ENCODE measurements around the gene PIANP. TPM values are rescaled to one million over a fixed set of nuclear protein-coding genes. Genes with fewer than 3 reads are reported as not detected.
"Not testable (repeated sequence)": the region's sequence is repeated elsewhere in the genome, so short reads cannot be mapped to it uniquely, and the experiment has no call there.

PIANP gene
- total RNA-seq, 4 donors from 2014 or later: 0.55 to 11.5 (median 1.5) TPM; not detected in 1

- Histone ChIP-seq H3K4me1 (no peaks in the 10 kb centered on the region), H3K36me3 (no peaks in the 10 kb centered on the region), H3K4me3 (no peak overlapping the region), H3K27me3 (no peaks in the 10 kb centered on the region), H3K27ac (no peak overlapping the region), H3K9me3 (no peaks in the 10 kb centered on the region)
- DNase-seq: no peak
- TF ChIP-seq CTCF (IDR thresholded peaks at IDR 0.05) (no peak), POLR2A (IDR thresholded peaks at IDR 0.05) (no peak)
- intact Hi-C loops (cut with DNase I; ENCODE audit: low total_unique reads): no loop called here
These were observed 22.2 kb upstream of the PIANP start for GRCh38 chr12:6722863-6723262.

- TF ChIP-seq CTCF (IDR thresholded peaks at IDR 0.05) (no peak), POLR2A (IDR thresholded peaks at IDR 0.05) (no peak)
- Histone ChIP-seq H3K9me3 (no peaks in the 10 kb centered on the region), H3K27ac (no peak overlapping the region), H3K36me3 (no peaks in the 10 kb centered on the region), H3K4me1 (no peaks in the 10 kb centered on the region), H3K4me3 (no peak overlapping the region), H3K27me3 (no peaks in the 10 kb centered on the region)
- intact Hi-C loops (cut with DNase I; ENCODE audit: low total_unique reads): no loop called here
- DNase-seq: no peak
These were observed 16.3 kb upstream of the PIANP start for GRCh38 chr12:6716874-6717437.

DNA sequence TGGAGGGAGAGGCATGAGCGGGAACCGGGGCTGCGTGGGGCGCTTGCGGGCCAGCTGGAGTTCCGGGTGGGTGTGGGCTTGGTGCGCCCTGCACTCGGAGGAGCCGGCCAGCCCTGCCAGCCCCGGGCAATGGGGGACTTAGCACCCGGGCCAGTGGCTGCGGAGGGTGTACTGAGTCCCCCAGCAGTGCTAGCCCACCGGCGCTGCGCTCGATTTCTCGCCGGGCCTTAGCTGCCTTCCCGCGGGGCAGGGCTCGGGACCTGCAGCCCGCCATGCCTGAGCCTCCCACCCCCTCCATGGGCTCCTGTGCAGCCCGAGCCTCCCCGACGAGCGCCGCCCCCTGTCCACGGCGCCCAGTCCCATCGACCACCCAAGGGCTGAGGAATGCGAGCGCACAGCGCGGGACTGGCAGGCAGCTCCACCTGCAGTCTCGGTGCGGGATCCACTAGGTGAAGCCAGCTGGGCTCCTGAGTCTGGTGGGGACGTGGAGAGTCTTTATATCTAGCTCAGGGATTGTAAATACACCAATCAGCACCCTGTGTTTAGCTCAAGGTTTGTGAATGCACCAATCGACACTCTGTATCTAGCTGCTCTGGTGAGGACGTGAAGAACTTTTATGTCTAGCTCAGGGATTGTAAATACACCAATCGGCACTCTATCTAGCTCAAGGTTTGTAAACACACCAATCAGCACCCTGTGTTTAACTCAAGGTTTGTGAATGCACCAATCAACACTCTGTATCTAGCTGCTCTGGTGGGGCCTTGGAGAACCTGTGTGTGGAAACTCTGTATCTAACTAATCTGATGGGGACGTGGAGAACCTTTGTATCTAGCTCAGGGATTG lies 15.6 kb upstream of the PIANP start:
- H3K27me3 ChIP-seq; H3K27ac ChIP-seq; H3K9me3 ChIP-seq; intact Hi-C loops (cut with DNase I; ENCODE audit: low total_unique reads); H3K36me3 ChIP-seq; H3K4me3 ChIP-seq; DNase-seq; H3K4me1 ChIP-seq: not testable (repeated sequence)

DNA sequence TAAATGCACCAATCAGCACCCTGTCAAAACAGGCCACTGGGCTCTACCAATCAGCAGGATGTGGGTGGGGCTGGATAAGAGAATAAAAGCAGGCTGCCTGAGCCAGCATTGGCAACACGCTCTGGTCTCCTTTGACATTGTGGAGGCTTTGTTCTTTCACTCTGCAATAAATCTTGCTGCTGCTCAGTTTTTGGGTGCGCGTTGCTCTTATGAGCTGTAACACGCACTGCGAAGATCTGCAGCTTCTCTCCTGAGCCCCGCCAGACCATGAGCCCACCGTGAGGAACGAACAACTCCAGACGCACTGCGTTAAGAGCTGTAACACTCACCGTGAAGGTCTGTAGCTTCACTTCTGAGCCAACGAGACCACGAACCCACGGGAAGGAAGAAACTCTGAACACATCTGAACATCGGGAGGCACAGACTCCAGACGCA lies 8.4 kb upstream of the PIANP start:
- no peak for TF ChIP-seq CTCF (IDR thresholded peaks at IDR 0.05)
- no peak for TF ChIP-seq POLR2A (IDR thresholded peaks at IDR 0.05)
- intact Hi-C loops (cut with DNase I; ENCODE audit: low total_unique reads): no loop called here
- Histone ChIP-seq H3K27me3 (no peaks in the 10 kb centered on the region), H3K27ac (no peak overlapping the region), H3K4me3 (no peak overlapping the region), H3K4me1 (no peaks in the 10 kb centered on the region), H3K36me3 (no peaks in the 10 kb centered on the region), H3K9me3 (no peaks in the 10 kb centered on the region)
- no peak for DNase-seq

DNA sequence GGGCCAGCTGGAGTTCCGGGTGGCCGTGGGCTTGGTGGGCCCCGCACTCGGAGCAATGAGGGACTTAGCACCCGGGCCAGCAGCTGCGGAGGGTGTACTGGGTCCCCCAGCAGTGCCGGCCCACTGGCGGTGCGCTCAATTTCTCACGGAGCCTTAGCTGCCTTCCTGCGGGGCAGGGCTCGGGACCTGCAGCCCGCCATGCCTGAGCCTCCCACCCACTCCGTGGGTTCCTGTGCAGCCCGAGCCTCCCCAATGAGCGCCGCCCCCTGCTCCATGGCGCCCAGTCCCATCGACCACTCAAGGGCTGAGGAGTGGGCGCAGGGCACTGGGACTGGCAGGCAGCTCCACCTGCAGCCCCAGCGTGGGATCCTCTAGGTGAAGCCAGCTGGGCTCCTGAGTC lies 7.7 kb upstream of the PIANP start:
- intact Hi-C loops (cut with DNase I; ENCODE audit: low total_unique reads); DNase-seq; H3K4me1 ChIP-seq; H3K9me3 ChIP-seq; H3K27ac ChIP-seq; H3K4me3 ChIP-seq; H3K36me3 ChIP-seq; H3K27me3 ChIP-seq: not testable (repeated sequence)

- Histone ChIP-seq H3K36me3 (no peaks in the 10 kb centered on the region), H3K9me3 (no peaks in the 10 kb centered on the region), H3K4me3 (no peak overlapping the region), H3K27ac (no peak overlapping the region), H3K4me1 (no peaks in the 10 kb centered on the region), H3K27me3 (peaks cover 0 to 5% of the 10 kb centered on the region in 2 donors)
- intact Hi-C loops (cut with DNase I; ENCODE audit: low total_unique reads): no loop called here
- TF ChIP-seq POLR2A (IDR thresholded peaks at IDR 0.05) (no peak), CTCF (IDR thresholded peaks at IDR 0.05) (no peak)
- no peak for DNase-seq
These were observed 3.0 kb upstream of the PIANP start for GRCh38 chr12:6703631-6704030.
